Hepatocyte (in vitro differentiated cells): ENCODE measurements around the gene SLC6A4. TPM values are rescaled to one million over a fixed set of nuclear protein-coding genes. Genes with fewer than 3 reads are reported as not detected.

Source experiments
- DNase-seq: peaks from one replicate; pipeline ENCODE4 v3.0.0-alpha.2; 2016; ENCODE audit warnings: low spot score
- H2AFZ ChIP-seq: fragments of 200-600 bp; sonication (generic); 2 replicates; pipeline ENCODE4 v1.6.0; 2016; ENCODE audit warnings: antibody characterized with exemption, mild to moderate bottlenecking
- H3K27ac ChIP-seq: fragments of 200-600 bp; sonication (generic); 2 replicates; pipeline ENCODE4 v1.5.1; 2016; ENCODE audit warnings: mild to moderate bottlenecking
- H3K27me3 ChIP-seq: fragments of 200-600 bp; sonication (generic); 2 replicates; pipeline ENCODE4 v1.6.1; 2016
- H3K36me3 ChIP-seq: fragments of 200-600 bp; sonication (generic); replicated peaks from 2 replicates; pipeline ENCODE4 v1.5.1; 2016; ENCODE audit warnings: low read depth; ENCODE audit not compliant: insufficient read depth
- H3K4me1 ChIP-seq: fragments of 200-600 bp; sonication (generic); 2 replicates; pipeline ENCODE4 v1.5.1; 2016; ENCODE audit warnings: mild to moderate bottlenecking, moderate library complexity; ENCODE audit not compliant: insufficient read depth
- H3K4me2 ChIP-seq: fragments of 200-600 bp; sonication (generic); 2 replicates; pipeline ENCODE4 v1.6.0; 2016
- H3K4me3 ChIP-seq: fragments of 200-600 bp; sonication (generic); 2 replicates; pipeline ENCODE4 v1.5.1; 2016; ENCODE audit warnings: mild to moderate bottlenecking
- H3K79me2 ChIP-seq: fragments of 200-600 bp; sonication (generic); 2 replicates; pipeline ENCODE4 v1.6.0; 2017; ENCODE audit warnings: mild to moderate bottlenecking
- H3K9me2 ChIP-seq: fragments of 200-600 bp; sonication (generic); replicated peaks from 2 replicates; pipeline ENCODE4 v1.6.0; 2017; ENCODE audit warnings: mild to moderate bottlenecking; ENCODE audit not compliant: insufficient read depth
- H3K9me3 ChIP-seq: fragments of 200-600 bp; sonication (generic); 2 replicates; pipeline ENCODE4 v1.5.1; 2016; ENCODE audit warnings: low read depth, mild to moderate bottlenecking
- H4K20me1 ChIP-seq: fragments of 200-600 bp; sonication (generic); 2 replicates; pipeline ENCODE4 v1.6.0; 2016; ENCODE audit warnings: mild to moderate bottlenecking; ENCODE audit not compliant: insufficient read depth, poor library complexity, severe bottlenecking
- CTCF ChIP-seq: fragments of 200-600 bp; sonication (generic); IDR thresholded peaks from 2 replicates; pipeline ENCODE4 v1.5.1; 2016; ENCODE audit warnings: antibody characterized with exemption, mild to moderate bottlenecking; ENCODE audit not compliant: poor library complexity
- EZH2 ChIP-seq: fragments of 200-600 bp; sonication (generic); IDR thresholded peaks from 2 replicates; pipeline ENCODE4 v1.6.1; 2016; ENCODE audit warnings: antibody characterized with exemption, mild to moderate bottlenecking, borderline replicate concordance
- EZH2phosphoT487 ChIP-seq: fragments of 200-600 bp; sonication (generic); IDR thresholded peaks from one replicate; pipeline ENCODE4 v1.6.1; 2018; ENCODE audit warnings: antibody characterized with exemption, mild to moderate bottlenecking, low read depth, moderate library complexity; ENCODE audit not compliant: unreplicated experiment, severe bottlenecking
- WGBS: methylation state at CpG from one replicate; pipeline ENCODE4 v1.1.6; 2016; ENCODE audit warnings: low lambda C conversion rate; ENCODE audit errors: missing lambda C conversion rate; 5-methylcytosine and 5-hydroxymethylcytosine counted together
- polyA plus RNA-seq: library from polyadenylated mRNA; unstranded; fragments of >200 nt; fragmentation: Nextera tagmentation; extraction: Ambion mirVana; gene quantifications from 2 replicates; pipeline ENCODE4 v1.2.1, GENCODE V29; 2016
- total RNA-seq: library from RNA; depleted of rRNA; stranded (reverse); fragments of >200 nt; gene quantifications from 2 replicates; pipeline ENCODE4 v1.2.3, GENCODE V29; 2014

Gene SLC6A4
- total and polyA plus RNA-seq, 2 experiments from 2014 or later = 2.0 to 2.6 TPM

GRCh38 chr17:30200106-30200505 lies 35.4 kb downstream of the SLC6A4 start:
- H3K27me3 ChIP-seq = no peaks in the 10 kb centered on the region
- WGBS = 86% methylated on average over 10 of the region's 10 CpGs
- H4K20me1 ChIP-seq = no peaks in the 10 kb centered on the region
- H3K4me1 ChIP-seq = no peaks in the 10 kb centered on the region
- TF ChIP-seq EZH2 (no peak), EZH2phosphoT487 (no peak), CTCF (no peak)
- no peaks in the 10 kb centered on the region for H3K79me2 ChIP-seq
- no peak overlapping the region for H2AFZ ChIP-seq
- DNase-seq = no peak
- no peaks in the 10 kb centered on the region for H3K9me2 ChIP-seq
- H3K36me3 ChIP-seq = no peaks in the 10 kb centered on the region
- H3K9me3 ChIP-seq = no peaks in the 10 kb centered on the region
- H3K4me3 ChIP-seq = no peak overlapping the region
- H3K27ac ChIP-seq = no peak overlapping the region
- H3K4me2 ChIP-seq = no peak overlapping the region

- no peak overlapping the region for H2AFZ ChIP-seq
- no peaks in the 10 kb centered on the region for H3K27me3 ChIP-seq
- H3K36me3 ChIP-seq = no peaks in the 10 kb centered on the region
- no peak overlapping the region for H3K27ac ChIP-seq
- H3K9me2 ChIP-seq = no peaks in the 10 kb centered on the region
- 89% methylated on average over 5 of the region's 5 CpGs for WGBS
- no peak for DNase-seq
- TF ChIP-seq CTCF (no peak), EZH2phosphoT487 (no peak), EZH2 (no peak)
- no peaks in the 10 kb centered on the region for H3K79me2 ChIP-seq
- H3K4me3 ChIP-seq = no peak overlapping the region
- no peaks in the 10 kb centered on the region for H4K20me1 ChIP-seq
- no peak overlapping the region for H3K4me2 ChIP-seq
- H3K9me3 ChIP-seq = no peaks in the 10 kb centered on the region
- no peaks in the 10 kb centered on the region for H3K4me1 ChIP-seq
These were observed 35.9 kb downstream of the SLC6A4 start for GRCh38 chr17:30199600-30199999.

- no peak overlapping the region for H3K4me3 ChIP-seq
- H2AFZ ChIP-seq = no peak overlapping the region
- WGBS = 80% methylated on average over 4 of the region's 4 CpGs
- H3K27ac ChIP-seq = no peak overlapping the region
- H3K9me2 ChIP-seq = no peaks in the 10 kb centered on the region
- no peak for DNase-seq
- H3K4me2 ChIP-seq = no peak overlapping the region
- no peaks in the 10 kb centered on the region for H3K36me3 ChIP-seq
- TF ChIP-seq EZH2 (no peak), EZH2phosphoT487 (no peak), CTCF (no peak)
- no peaks in the 10 kb centered on the region for H3K79me2 ChIP-seq
- H4K20me1 ChIP-seq = no peaks in the 10 kb centered on the region
- no peaks in the 10 kb centered on the region for H3K9me3 ChIP-seq
- H3K27me3 ChIP-seq = peaks cover 3% of the 10 kb centered on the region
- H3K4me1 ChIP-seq = no peaks in the 10 kb centered on the region
These were observed 38.1 kb downstream of the SLC6A4 start for GRCh38 chr17:30197416-30197815.

- no peaks in the 10 kb centered on the region for H3K4me1 ChIP-seq
- H3K79me2 ChIP-seq = no peaks in the 10 kb centered on the region
- no peak for TF ChIP-seq EZH2phosphoT487
- no peak for TF ChIP-seq EZH2
- TF ChIP-seq CTCF = no peak
- H3K9me2 ChIP-seq = no peaks in the 10 kb centered on the region
- H2AFZ ChIP-seq = no peak overlapping the region
- no peaks in the 10 kb centered on the region for H3K9me3 ChIP-seq
- 91% methylated on average over 3 of the region's 3 CpGs for WGBS
- no peaks in the 10 kb centered on the region for H3K36me3 ChIP-seq
- DNase-seq = no peak
- no peaks in the 10 kb centered on the region for H4K20me1 ChIP-seq
- H3K27ac ChIP-seq = no peak overlapping the region
- no peak overlapping the region for H3K4me2 ChIP-seq
- peaks cover 3% of the 10 kb centered on the region for H3K27me3 ChIP-seq
- H3K4me3 ChIP-seq = no peak overlapping the region
These were observed 39.0 kb downstream of the SLC6A4 start for GRCh38 chr17:30196504-30196903.
